Endodermal cell (in vitro differentiated cells): ENCODE measurements around the gene FAM13A. TPM values are rescaled to one million over a fixed set of nuclear protein-coding genes. Genes with fewer than 3 reads are reported as not detected.

Source experiments
- DNase-seq: peaks from one replicate; pipeline ENCODE4 v3.0.0-alpha.2; 2017
- H3K27ac ChIP-seq: 2 replicates; pipeline ENCODE4 v1.5.1; 2013; ENCODE audit warnings: mild to moderate bottlenecking, low read depth, low read length, moderate library complexity
- H3K27me3 ChIP-seq: 2 replicates; pipeline ENCODE4 v1.6.1; 2013; ENCODE audit warnings: mild to moderate bottlenecking, low read length, moderate library complexity; ENCODE audit not compliant: insufficient read depth, control insufficient read depth, poor library complexity, severe bottlenecking
- H3K36me3 ChIP-seq: 2 replicates; pipeline ENCODE4 v1.7.0; 2013; ENCODE audit warnings: mild to moderate bottlenecking, low read length, moderate library complexity; ENCODE audit not compliant: control insufficient read depth, insufficient read depth
- H3K4me1 ChIP-seq: one replicate; pipeline ENCODE4 v1.7.0; 2013; ENCODE audit warnings: low read length; ENCODE audit not compliant: control insufficient read depth, insufficient read depth
- H3K4me3 ChIP-seq: 2 replicates; pipeline ENCODE4 v1.5.1; 2013; ENCODE audit warnings: mild to moderate bottlenecking, low read length, moderate library complexity
- H3K9ac ChIP-seq: 2 replicates; pipeline ENCODE4 v1.6.1; 2013; ENCODE audit warnings: mild to moderate bottlenecking, low read length, moderate library complexity; ENCODE audit not compliant: poor library complexity, severe bottlenecking; ENCODE audit errors: extremely low read depth
- H3K9me3 ChIP-seq: 2 replicates; pipeline ENCODE4 v1.6.1; 2013; ENCODE audit warnings: mild to moderate bottlenecking, low read length, moderate library complexity; ENCODE audit not compliant: control insufficient read depth
- H3K27ac Mint-ChIP-seq: 2 replicates; pipeline ENCODE4 v1.8.0; 2020; ENCODE audit warnings: mixed read lengths
- H3K27me3 Mint-ChIP-seq: 2 replicates; pipeline ENCODE4 v1.8.0; 2021; ENCODE audit warnings: mild to moderate bottlenecking, mixed read lengths; ENCODE audit not compliant: insufficient read depth
- H3K36me3 Mint-ChIP-seq: 2 replicates; pipeline ENCODE4 v1.8.0; 2020; ENCODE audit warnings: low read depth, mixed read lengths
- H3K4me1 Mint-ChIP-seq: 2 replicates; pipeline ENCODE4 v1.8.0; 2020; ENCODE audit warnings: mixed read lengths
- H3K4me3 Mint-ChIP-seq: 2 replicates; pipeline ENCODE4 v1.8.0; 2020; ENCODE audit warnings: mild to moderate bottlenecking, moderate library complexity, mixed read lengths
- H3K9me3 Mint-ChIP-seq: 2 replicates; pipeline ENCODE4 v1.8.0; 2020; ENCODE audit warnings: mild to moderate bottlenecking, mixed read lengths
- CTCF ChIP-seq: fragments of 200-600 bp; sonication (generic); conservative IDR thresholded peaks from 2 replicates; pipeline ENCODE4 v1.5.0; 2021; ENCODE audit warnings: antibody characterized with exemption, mild to moderate bottlenecking
- WGBS, 2 experiments: methylation state at CpG; one replicate each; pipeline versions ENCODE4 v1.1.5 to v1.1.7; 2013; ENCODE audit warnings: missing lambda C conversion rate in 2 of 2, mixed read lengths in 1 of 2; ENCODE audit not compliant: insufficient coverage in 1 of 2, insufficient read length in 1 of 2; 5-methylcytosine and 5-hydroxymethylcytosine counted together
- total RNA-seq, 2 donors: library from RNA; stranded (reverse); fragmentation: NEBNext Ultra II Directional in 1 of 2; extraction: Animal tissue kit (Norgen Biotek cat#: 25700) in 1 of 2; gene quantifications; 2 replicates in 1 of 2; 3 replicates in 1 of 2; pipeline ENCODE4 v1.2.1, GENCODE V29; 2021

Gene FAM13A
- total RNA-seq, 2 donors from 2014 or later = 13.6 to 17.0 TPM

GRCh38 chr4:88755454-88755853 lies 301.5 kb downstream of the FAM13A start:
- H3K4me3 Mint-ChIP-seq = no peak overlapping the region
- Histone ChIP-seq H3K9ac (no peak overlapping the region), H3K4me3 (no peak overlapping the region), H3K9me3 (no peaks in the 10 kb centered on the region), H3K27ac (no peak overlapping the region), H3K4me1 (peaks cover 13% of the 10 kb centered on the region), H3K36me3 (no peaks in the 10 kb centered on the region), H3K27me3 (no peaks in the 10 kb centered on the region)
- 89 to 95% methylated on average over 1 of the region's 1 CpG for WGBS, 2 experiments
- peaks cover 4% of the 10 kb centered on the region for H3K36me3 Mint-ChIP-seq
- no peaks in the 10 kb centered on the region for H3K9me3 Mint-ChIP-seq
- H3K27me3 Mint-ChIP-seq = no peaks in the 10 kb centered on the region
- TF ChIP-seq CTCF = no peak
- H3K27ac Mint-ChIP-seq = no peak overlapping the region
- peaks cover 35% of the 10 kb centered on the region for H3K4me1 Mint-ChIP-seq
- no peak for DNase-seq

GRCh38 chr4:88754796-88755195 lies 302.2 kb downstream of the FAM13A start:
- no peak overlapping the region for H3K4me3 Mint-ChIP-seq
- Histone ChIP-seq H3K9me3 (no peaks in the 10 kb centered on the region), H3K9ac (no peak overlapping the region), H3K27me3 (no peaks in the 10 kb centered on the region), H3K27ac (no peak overlapping the region), H3K4me1 (peaks cover 13% of the 10 kb centered on the region), H3K36me3 (peaks cover 5% of the 10 kb centered on the region), H3K4me3 (no peak overlapping the region)
- no peak for DNase-seq
- no peak overlapping the region for H3K27ac Mint-ChIP-seq
- H3K36me3 Mint-ChIP-seq = peaks cover 10% of the 10 kb centered on the region
- TF ChIP-seq CTCF = no peak
- H3K27me3 Mint-ChIP-seq = no peaks in the 10 kb centered on the region
- H3K4me1 Mint-ChIP-seq = peaks cover 33% of the 10 kb centered on the region
- WGBS, 2 experiments = 89% methylated on average over 3 of the region's 3 CpGs; no CpG with 5 or more reads in 1 of the 2 experiments
- no peaks in the 10 kb centered on the region for H3K9me3 Mint-ChIP-seq

GRCh38 chr4:88753658-88754571 lies 303.1 kb downstream of the FAM13A start:
- WGBS, 2 experiments = 71 to 75% methylated on average over 4 to 7 of the region's 7 CpGs
- no peak overlapping the region for H3K27ac Mint-ChIP-seq

More at GRCh38 chr4:88753658-88754571, 303.1 kb downstream of the FAM13A start:
- peaks cover 6% of the 10 kb centered on the region for H3K36me3 ChIP-seq
- H3K4me1 Mint-ChIP-seq = peaks cover 26% of the 10 kb centered on the region
- peaks cover 7% of the 10 kb centered on the region for H3K4me1 ChIP-seq
- H3K9me3 ChIP-seq = no peaks in the 10 kb centered on the region
- no peak overlapping the region for H3K9ac ChIP-seq
- H3K27me3 Mint-ChIP-seq = no peaks in the 10 kb centered on the region
- H3K27ac ChIP-seq = no peak overlapping the region
- no peak for TF ChIP-seq CTCF
- no peaks in the 10 kb centered on the region for H3K9me3 Mint-ChIP-seq
- no peak overlapping the region for H3K4me3 ChIP-seq
- H3K36me3 Mint-ChIP-seq = peaks cover 17% of the 10 kb centered on the region
- DNase-seq = no peak
- H3K27me3 ChIP-seq = no peaks in the 10 kb centered on the region
- no peak overlapping the region for H3K4me3 Mint-ChIP-seq
